Activated CD8-positive, alpha-beta memory T cell treated with anti-CD3 and anti-CD28 coated beads, Interleukin-2, amount 50 U/mL, for 4 hours (primary cell): Measurements from ENCODE around the gene BRF1.
"Not testable (repeated sequence)": the region's sequence is repeated elsewhere in the genome, so short reads cannot be mapped to it uniquely, and the experiment has no call there.

Experiments used
- DNase-seq: peaks from one replicate; pipeline ENCODE4 v3.0.0-alpha.2; 2020

BRF1 gene

DNA sequence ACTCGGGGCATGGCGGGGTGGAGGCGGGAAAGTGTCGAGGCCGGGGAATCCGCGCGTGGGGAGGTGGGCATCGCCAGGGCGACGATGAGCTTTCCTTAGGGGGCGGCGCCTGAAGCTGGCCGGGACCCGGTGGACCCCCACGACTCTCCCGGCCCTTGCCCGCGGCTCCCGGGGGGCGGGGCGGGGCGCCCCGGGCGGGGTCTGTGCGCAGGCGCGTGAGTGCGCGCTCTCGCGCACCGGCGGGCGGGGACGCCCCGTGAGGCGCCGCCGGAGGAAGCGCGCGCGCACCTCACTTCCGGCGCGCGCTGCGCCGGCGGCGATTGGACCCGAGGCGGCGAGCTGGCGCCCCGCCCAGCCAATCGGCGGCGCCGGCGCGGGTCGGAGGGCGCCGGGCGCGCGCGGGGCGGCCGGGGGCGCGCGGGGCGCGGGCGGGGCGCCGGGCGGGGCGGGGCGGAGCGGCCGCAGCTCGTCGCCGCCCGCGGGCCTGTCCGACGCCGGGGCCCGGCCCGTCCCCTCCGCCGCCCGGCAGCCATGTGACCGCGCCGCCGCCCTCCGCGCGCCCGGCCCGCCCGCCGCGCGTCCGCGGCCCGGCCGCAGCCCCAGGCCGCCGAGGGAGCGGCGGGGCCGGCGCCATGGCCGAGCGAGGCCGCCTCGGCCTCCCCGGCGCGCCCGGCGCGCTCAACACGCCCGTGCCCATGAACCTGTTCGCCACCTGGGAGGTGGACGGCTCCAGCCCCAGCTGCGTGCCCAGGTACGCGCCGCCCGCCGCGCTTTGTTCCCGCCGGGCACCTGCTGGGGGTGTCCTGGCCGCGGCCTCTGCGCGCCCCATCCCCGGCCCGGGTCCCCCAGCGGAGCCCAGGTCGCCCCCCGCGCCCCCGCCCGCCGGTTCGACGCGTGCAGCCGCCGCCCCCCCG is 13.7 kb upstream of the BRF1 start, which contains the start of gene PACS2:
Gene PACS2 (plus strand): TSS at position 462 of the 914 bp plus-strand sequence. CDS start 171 bp downstream, at position 633.
- peak; percentile 76 for DNase-seq

DNA sequence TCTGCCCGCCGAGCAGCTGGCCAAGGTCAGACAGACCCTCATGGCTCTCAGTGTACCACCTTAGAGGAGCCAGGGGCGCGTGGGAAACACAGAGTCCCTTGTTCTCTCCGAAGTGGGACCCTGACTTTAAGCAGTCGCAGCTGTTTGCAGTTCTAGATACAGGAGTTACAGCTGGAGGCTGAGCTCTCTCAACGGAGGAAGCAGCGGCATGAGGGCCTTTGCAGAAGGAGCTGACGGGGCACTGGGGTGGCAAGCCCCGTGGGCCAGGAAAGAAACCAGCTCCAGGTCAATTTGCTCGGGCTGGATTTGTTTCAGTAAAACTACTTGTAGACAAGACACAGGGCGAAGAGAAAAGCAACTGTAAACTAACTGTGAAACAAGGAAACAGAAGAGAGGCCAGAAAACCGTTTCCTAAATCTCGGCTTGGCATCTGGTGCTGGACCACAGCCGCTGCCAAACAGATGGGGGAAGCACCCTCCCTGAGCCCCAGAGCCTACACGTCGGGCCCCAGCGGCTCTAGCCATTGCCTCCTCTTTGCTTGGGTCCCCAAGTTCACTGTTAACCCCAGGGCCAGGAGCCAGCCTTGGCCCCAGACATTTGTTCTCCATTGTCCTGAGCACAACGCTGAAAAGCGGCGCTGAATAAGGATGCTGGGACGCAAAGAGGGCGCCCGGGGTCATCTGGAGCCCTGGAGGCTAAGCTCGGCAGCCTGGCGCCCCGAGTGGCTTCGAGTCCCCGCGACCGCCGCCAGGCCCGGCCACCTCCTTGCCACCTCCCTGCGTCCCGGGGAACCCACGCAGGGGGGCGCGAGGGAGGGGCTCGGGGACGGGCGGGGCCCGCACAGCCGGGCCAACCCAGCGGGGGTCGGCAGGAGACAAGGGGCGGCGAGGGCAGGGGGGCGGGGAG is 12.8 kb upstream of the BRF1 start:
- DNase-seq = no peak

DNA sequence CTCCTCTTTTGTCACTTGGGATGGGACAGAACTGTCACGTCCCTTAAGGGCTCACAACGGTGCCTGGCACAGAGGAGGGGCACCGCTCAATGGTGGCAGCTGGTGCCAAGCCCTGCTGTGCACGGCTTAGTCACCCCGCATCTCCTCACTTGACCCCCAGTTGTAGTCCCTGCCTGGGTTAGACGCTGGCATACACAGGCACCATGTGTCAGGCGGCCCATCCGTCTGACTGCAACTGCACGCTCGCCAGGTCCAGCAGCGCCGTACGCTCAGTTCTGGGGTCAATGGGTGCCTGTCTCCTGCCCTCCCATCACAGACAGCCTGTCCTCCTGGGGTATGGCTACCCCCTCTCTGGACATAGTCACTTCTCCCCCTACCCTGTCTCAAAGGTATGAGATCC is 12.2 kb upstream of the BRF1 start:
- no peak for DNase-seq

DNA sequence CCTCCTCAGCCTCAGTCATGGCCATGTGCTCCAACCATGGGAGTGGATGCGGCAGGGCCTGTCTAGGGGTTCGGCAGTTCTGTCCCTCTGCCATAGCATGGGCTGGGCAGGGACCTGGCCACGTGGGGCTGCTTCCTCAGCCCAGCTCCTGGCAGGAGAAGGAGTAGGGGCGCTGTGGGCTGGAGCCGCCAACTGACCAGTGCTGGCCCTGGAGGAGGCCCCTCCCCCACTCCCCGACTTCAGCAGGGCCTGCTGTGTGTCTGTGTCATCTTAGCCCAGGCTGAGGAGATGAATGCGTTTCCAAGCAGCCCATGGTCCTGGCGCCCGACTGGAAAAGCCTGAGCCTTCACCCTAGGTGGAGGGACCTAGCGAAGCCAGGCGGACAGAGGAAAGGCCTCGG is 11.0 kb upstream of the BRF1 start:
- no peak for DNase-seq

DNA sequence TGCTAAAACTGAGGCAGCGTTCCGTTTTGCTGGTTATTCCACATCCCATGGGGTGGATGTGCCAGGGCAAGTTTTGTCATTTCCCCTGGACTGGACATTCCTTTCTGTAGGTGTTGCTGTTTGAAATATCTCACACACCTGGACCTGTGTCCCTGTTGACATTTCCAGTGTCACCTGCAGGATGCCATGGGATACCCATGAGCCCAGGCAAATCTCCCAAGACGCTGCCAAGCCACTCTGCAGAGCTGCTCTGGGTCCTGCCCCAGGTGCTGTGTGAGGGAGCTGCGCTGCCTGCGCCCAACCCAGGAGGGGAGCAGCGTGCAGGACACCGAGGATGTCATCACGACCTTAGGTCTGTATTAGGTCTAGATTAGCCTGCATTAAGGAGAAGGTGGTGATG is 8.6 kb upstream of the BRF1 start:
- DNase-seq = no peak

DNA sequence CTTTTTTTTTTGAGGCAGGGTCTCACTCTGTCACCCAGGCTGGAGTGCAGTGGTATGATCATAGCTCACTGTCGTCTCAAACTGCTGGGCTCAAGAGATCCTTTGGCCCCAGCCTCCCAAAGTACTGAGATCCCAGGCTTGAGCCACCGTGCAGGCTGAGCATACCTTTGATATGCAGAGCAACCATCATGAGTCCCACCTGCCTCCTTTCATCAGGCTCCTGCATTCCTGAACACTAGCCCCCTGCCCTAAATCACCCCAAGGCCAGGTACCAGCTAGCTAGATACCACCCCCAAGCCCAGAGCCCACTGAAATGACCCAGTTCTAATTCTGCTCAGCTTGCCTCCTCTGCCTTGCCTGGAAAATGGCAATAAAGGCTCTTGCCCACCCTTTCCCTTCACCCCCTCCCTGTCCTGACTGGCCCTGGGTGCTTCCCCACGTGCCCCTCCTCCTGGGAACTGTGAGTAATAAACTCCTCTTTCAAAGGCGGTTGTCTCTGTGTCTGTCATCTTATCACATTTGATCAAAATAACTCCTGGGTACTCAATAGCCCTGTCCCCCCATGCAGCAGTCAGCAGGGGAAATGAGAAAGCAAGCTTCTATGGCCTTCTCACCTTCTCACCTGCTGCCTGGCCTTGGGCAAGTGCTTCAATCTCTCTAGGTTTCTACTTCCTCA is 6.4 kb upstream of the BRF1 start:
- DNase-seq = no peak

DNA sequence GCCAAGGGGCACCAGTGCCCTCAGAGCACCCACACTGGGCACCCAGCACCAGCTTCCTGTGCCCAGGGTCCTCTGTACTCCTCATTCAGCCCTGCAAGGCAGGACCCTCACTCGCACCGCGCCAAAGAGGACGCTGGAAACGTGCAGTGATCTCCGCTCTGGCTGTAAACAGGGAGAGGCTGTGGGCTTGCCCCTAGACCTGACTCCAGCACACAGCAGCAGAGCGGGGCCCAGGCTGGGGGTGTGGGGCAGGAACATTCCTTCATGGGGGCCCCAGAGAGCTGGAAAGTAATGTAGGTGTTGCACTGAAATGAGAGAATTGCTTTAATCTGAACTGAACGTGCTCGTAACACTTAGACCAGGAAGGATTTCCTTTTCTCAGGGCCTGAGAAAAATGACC is 5.0 kb upstream of the BRF1 start:
- DNase-seq = no peak

DNA sequence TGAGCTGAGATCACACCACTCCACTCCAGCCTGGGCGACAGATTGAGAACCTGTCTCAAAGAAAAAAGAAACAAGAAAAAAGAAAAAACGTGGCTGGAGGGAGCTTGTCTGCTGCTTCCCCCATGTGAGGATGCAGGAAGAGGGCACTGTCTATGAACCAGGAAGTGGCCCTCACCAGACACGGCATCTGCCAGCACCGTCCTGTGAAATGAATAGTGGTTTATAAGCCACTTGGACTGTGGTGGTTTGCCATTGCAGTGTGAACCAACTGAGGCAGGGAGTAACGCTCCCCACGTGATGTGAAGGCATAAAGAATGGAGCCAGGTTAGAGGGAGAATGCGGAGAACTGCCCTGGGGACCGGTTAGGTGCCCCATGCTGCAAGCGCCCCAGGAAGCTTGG is 4.5 kb upstream of the BRF1 start:
- no peak for DNase-seq

DNA sequence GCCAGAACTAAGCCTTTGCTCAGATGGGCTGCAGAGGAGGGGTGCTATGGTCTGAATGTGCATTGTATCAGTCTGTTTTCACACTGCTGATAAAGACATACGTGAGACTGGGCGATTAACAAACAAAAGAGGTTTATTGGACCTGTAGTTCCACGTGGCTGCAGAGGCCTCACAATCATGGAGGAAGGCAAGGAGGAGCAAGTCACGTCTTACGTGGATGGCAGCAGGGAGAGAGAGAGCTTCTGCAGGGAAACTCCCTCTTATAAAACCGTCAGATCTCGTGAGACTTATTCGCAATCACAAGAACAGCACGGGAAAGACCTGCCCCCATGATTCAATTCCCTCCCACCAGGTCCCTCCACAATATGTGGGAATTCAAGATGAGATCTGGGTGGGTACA is 3.8 kb upstream of the BRF1 start:
- DNase-seq = no peak

DNA sequence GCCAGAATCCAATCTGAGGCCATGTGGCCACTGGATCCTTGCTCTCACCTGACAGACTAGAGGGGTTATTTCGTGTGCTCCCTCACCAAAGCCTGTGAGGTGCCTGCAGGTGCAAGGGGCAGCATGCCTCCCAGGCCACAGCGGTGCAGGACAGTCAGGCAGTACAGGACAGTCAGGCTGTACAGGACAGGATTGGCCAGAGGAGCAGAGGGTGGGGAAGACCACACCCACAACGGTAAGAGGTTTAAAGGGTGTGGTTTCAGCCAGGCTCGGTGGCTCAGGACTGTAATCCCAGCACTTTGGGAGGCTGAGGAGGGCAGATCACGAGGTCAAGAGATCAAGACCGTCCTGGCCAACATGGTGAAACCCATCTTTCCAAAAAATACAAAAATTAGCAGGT is 3.1 kb upstream of the BRF1 start:
- no peak for DNase-seq

DNA sequence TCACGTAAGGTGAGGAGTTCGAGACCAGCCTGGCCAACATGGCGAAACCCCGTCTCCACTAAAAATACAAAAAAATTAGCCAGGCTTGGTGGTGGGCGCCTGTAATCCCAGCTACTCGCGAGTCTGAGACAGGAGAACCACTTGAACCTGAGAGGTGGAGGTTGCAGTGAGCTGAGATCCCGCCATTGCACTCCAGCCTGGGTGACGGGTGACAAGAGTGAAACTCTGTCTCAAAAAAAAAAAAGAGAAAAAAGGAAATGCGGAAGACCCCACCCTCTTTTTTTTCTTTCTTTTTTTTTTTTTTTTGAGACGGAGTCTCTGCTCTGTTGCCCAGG is 1.1 kb upstream of the BRF1 start:
- DNase-seq = not testable (repeated sequence)

DNA sequence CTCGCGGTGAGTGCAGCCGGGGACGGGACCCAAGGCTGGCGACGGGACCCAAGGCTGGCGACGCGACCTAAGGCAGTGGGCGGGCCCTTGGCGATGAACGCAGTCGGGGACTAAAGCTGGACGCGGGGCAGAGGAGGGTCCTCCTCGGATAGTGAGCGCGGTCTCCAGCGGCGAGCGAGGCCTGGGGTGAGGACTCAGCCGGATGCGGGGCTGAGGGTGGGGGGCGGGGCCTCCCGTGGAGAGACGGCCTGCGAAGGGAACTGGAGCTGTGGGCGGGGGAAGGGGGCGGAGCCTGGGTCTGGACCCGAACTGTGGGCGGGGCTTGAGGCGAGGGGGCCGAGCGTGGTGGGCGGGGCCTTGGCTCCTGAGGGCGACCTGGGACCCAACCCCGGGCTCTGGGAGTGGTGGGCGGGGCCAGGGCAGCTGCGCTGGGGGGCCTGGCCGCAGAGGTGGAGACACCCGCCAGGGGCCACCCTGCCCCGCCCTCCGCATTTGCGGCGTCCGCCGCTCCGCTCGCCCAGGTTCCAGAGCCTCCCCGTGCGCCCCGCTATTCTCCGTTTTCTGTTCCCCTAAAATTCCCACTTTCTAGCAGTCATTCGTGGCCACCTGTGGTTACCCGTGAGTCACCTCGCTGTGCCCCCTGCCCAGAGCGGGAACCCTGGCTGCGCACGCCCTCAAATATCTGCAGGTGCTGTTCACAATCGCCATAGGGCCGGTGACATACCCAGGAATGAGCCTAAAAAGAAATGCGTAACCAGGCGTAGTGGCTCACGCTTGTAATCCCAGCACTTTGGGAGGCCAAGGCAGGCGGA is 508 bp upstream of the BRF1 start:
- DNase-seq = peak; percentile 100

DNA sequence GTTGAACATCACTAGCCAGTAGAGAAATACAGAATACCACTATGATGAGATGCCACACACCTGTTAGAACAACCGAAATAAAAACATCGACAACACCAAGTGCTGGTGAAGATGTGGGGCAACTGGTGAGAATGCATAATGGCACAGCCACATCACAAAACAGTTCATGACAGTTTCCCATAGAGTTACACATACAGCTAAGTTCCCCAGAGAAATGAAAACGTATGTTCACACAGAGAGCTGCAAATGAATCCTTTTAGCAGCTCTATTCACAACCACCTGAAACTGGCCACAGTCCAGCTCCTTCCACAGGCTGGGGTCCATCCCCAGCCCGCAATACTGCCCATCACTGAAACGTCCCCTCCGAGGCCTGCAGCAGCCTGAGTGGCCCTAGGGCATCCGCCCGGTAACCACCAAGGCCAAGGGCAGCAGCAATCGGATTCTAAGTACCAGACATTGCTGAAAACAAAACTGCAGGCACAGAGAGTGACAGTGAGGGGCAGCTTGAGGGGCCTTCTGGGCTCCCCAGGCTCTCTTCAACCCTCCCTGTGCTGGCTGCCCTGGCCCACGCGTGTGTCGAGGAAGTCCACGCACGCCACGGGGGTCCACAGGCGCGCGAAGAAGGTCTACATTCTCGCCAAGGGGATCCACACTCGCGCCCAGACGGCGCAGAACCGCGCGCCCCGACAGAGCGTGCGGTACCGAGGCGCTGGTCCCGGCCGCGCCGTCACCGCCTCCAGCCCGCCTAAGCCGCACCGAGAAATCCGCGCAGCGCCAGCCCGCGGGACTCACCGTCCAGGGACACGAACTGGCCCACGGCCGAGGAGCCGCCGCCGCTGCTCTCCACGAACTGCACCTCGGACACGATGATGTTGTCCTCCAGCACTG is 903 bp downstream of the BRF1 start:
- peak; percentile 34 for DNase-seq

DNA sequence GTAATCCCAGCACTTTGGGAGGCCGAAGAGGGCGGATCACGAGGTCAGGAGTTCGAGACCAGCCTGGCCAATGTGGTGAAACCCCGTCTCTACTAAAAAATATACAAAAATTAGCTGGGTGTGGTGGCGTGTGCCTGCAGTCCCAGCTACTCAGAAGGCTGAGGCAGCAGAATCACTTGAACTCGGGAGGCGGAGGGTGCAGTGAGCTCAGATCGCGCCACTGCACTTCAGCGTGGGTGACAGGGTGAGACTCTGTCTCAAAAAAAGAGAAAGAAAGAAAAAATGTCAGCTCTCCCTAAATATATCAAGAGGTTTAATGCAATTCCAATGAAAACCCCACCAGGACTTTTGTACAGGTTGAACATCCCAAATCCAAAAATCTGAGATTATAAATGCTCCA is 3.5 kb downstream of the BRF1 start:
- DNase-seq = not testable (repeated sequence)

DNA sequence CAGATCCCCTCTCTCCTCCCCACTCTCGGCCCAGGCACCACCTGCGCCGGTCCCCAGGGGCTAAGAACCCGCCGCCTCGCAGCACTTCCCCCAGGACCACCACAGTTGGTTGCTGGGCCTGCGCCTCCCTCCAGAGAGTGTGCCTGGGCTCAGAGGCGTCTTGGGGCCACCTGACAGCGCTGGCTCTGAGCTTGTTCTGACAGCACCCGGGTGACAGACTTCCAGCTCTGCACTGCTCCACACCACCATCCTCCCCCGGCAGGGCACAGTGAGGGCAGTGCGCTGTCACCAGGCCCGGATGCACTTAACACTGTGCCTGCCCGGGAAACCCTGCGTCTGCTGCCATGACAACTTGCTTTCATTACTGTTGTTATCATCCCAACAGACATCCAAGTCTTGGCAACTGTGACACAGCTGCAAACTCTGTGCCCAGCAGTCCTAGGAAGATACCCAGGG is 6.6 kb downstream of the BRF1 start:
- DNase-seq = peak; percentile 56

DNA sequence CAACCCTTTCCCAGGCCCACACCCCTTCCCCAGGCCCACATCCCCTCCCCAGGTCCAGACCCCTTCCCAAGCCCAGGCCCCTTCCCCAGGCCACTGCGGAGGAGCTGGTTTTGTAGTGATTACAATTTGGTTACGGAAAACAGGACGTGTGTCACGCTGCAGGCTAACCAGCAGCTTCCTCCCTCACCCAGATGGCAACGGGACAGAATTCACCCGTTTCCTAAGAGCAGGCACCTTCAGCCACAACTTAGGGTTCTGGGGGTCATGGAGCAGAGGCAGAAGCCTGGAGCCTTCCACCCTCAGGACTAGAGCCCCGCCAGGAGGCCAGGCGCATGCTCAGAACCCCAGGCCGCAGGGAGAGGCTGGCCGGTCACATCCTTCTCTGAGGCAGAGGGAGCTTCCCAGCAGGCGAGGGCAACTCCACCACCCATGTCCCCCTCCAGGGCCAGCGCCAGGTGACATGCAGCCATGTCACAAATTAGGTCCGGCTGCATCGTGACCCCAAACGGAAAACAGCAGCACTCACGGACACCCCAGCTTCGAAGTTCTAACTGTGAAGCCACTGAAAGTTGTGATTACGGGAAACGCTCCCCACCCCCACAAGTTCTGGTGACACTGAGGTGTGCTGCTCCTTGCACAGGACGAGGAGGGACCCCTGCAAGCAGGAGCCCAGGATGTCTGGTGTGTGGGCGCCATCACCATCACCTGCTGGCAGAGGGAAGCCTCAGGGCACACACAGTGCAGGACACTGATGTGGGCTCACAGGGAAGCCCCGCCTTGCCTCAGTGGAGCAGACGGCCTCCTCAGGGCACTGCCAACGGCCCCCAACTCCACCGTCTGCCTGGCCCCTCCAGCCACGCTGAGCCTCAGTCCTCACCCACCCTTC is 7.7 kb downstream of the BRF1 start:
- no peak for DNase-seq

DNA sequence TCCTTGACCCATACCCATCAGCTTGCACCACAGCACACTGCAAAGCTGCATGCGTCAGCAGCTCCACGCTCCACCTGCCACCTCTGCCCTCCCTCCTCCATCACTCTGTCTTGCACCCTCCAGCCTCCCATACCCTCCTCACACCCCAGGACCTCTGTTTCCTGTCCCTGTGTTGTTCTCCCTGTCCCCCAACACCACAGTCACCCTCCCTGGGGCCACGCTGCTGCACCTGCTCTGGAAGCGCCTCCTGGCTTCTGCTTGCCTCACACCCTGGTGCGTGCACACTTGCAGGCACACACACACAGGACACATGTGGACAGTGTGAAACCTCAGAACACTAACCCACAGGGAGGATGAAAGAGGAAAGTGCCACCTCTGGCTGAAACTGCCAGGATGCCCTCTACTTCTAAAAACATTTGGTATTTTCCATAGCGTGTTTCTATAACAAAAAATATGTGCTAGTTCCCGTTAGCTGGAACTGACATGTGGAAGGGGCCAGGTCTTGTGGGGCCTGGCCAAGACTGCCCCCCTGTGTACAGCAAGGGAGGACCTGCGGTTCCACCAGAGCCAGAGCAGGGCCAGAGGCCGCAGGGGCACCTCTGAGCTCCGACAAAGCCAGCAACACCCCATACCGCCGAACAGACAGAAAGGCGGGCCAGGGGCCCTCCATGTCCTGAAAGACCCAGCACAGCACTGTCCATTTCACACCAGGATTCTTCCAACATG is 10.0 kb downstream of the BRF1 start:
- no peak for DNase-seq

DNA sequence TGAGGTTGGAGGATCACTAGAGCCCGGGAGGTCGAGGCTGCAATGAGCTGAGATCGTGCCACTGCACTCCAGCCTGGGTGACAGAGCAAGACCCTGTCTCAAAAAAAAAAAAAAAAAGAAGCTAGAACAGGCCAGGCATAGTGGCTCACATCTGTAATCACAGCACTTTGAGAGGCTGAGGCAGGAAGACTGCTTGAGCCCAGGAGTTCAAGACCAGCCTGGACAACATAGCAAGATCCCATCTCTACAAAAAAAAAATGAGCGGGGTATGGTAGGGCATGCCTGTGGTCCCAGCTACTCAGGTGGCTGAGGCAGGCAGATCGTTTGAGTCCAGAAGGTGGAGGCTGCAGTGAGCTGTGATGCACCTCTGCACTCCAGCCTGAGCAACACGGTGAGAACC is 11.9 kb downstream of the BRF1 start:
- not testable (repeated sequence) for DNase-seq
